WTC11 (cell line): ENCODE results near the gene GALNT9. TPM values are rescaled to one million over a fixed set of nuclear protein-coding genes. Genes with fewer than 3 reads are reported as not detected.
A peak's percentile ranks its signal among the peaks of the same experiment; 100 is the strongest.

Source experiments
- ATAC-seq: fragments of 200-7000 bp; cut with Tn5 transposase; 2 replicates; pipeline ENCODE4 v1.10.0; 2021; ENCODE audit warnings: mild to moderate bottlenecking, moderate library complexity
- CTCF ChIA-PET: fragments of 300-600 bp; sonication (Branson Sonifier 250); formaldehyde crosslinking; loops from one replicate; lab custom pipeline; 2021; ENCODE audit warnings: antibody characterized with exemption; lab: Charles Lee
- POLR2A ChIA-PET: fragments of 350-600 bp; sonication (Branson Sonifier 250); formaldehyde crosslinking; loops from one replicate; lab custom pipeline; 2021; ENCODE audit warnings: antibody characterized with exemption; lab: Charles Lee
- DNase-seq: peaks from one replicate; pipeline ENCODE4 v3.0.0; 2021; ENCODE audit warnings: low spot score
- H3K27ac Mint-ChIP-seq: 2 replicates; pipeline ENCODE4 v1.8.0; 2021; ENCODE audit warnings: mixed read lengths
- H3K27me3 Mint-ChIP-seq: 2 replicates; pipeline ENCODE4 v1.8.0; 2021; ENCODE audit warnings: low read depth, mild to moderate bottlenecking, moderate library complexity, mixed read lengths
- H3K36me3 Mint-ChIP-seq: 2 replicates; pipeline ENCODE4 v1.8.0; 2021; ENCODE audit warnings: mixed read lengths
- H3K4me1 Mint-ChIP-seq: 2 replicates; pipeline ENCODE4 v1.8.0; 2022; ENCODE audit warnings: mixed read lengths
- H3K4me3 Mint-ChIP-seq: 2 replicates; pipeline ENCODE4 v1.8.0; 2021; ENCODE audit warnings: mild to moderate bottlenecking, moderate library complexity, mixed read lengths
- H3K9me3 Mint-ChIP-seq: 2 replicates; pipeline ENCODE4 v1.8.0; 2021; ENCODE audit warnings: mixed read lengths
- CBFB ChIP-seq: sonication (generic); formaldehyde crosslinking; IDR thresholded peaks from 2 replicates; pipeline ENCODE4 v1.8.1; 2022; ENCODE audit warnings: mild to moderate bottlenecking, low read depth, missing genetic modification reagents
- FOXK1 ChIP-seq: sonication (generic); formaldehyde crosslinking; IDR thresholded peaks from 2 replicates; pipeline ENCODE4 v1.8.0; 2022; ENCODE audit warnings: mild to moderate bottlenecking, moderate library complexity, missing genetic modification reagents
- FOXP1 ChIP-seq: sonication (generic); formaldehyde crosslinking; IDR thresholded peaks from 2 replicates; pipeline ENCODE4 v1.8.0; 2022; ENCODE audit warnings: missing genetic modification reagents, mild to moderate bottlenecking, moderate library complexity, borderline replicate concordance
- MAX ChIP-seq: sonication (generic); formaldehyde crosslinking; IDR thresholded peaks from 2 replicates; pipeline ENCODE4 v1.8.0; 2022; ENCODE audit warnings: mild to moderate bottlenecking, missing genetic modification reagents
- NR3C1 ChIP-seq: sonication (generic); formaldehyde crosslinking; conservative IDR thresholded peaks from 2 replicates; pipeline ENCODE4 v1.8.1; 2023; ENCODE audit warnings: low read depth, mild to moderate bottlenecking, missing genetic modification reagents
- OVOL2 ChIP-seq: fragments of 250-450 bp; sonication (Bioruptor Pico); IDR thresholded peaks from 2 replicates; pipeline ENCODE4 v1.9.0; 2021; ENCODE audit warnings: mild to moderate bottlenecking, borderline replicate concordance
- SOX15 ChIP-seq: fragments of 250-450 bp; sonication (Bioruptor Pico); IDR thresholded peaks from 2 replicates; pipeline ENCODE4 v1.9.0; 2021; ENCODE audit warnings: mild to moderate bottlenecking
- STAT6 ChIP-seq: sonication (generic); formaldehyde crosslinking; conservative IDR thresholded peaks from 2 replicates; pipeline ENCODE4 v1.8.1; 2023; ENCODE audit warnings: mild to moderate bottlenecking, low read depth, missing genetic modification reagents, moderate library complexity
- USF2 ChIP-seq: sonication (generic); formaldehyde crosslinking; IDR thresholded peaks from 2 replicates; pipeline ENCODE4 v1.8.1; 2023; ENCODE audit warnings: mild to moderate bottlenecking, missing genetic modification reagents, moderate library complexity
- ZNF121 ChIP-seq: sonication (generic); formaldehyde crosslinking; IDR thresholded peaks from 2 replicates; pipeline ENCODE4 v1.8.0; 2023; ENCODE audit warnings: missing genetic modification reagents
- total RNA-seq: library from RNA; stranded (reverse); gene quantifications from 3 replicates; pipeline ENCODE4 v1.2.3, GENCODE V29; 2021

Gene GALNT9
- total RNA-seq, 1 experiment from 2014 or later: 0.90 TPM

GRCh38 chr12:132189378-132190011, 139.9 kb downstream of the GALNT9 start (continued):
- TF ChIP-seq OVOL2 (CRISPR knock-in tag) (no peak), FOXK1 (CRISPR knock-in tag) (peak; percentile 35; the same call in 1 of the 2 replicates), USF2 (CRISPR knock-in tag) (no peak)

GRCh38 chr12:132188916-132189325, 140.5 kb downstream of the GALNT9 start:
- peak overlapping the region; percentile 83 for H3K4me3 Mint-ChIP-seq
- H3K27me3 Mint-ChIP-seq: peaks cover 72% of the 10 kb centered on the region

GRCh38 chr12:132188451-132188901, 140.9 kb downstream of the GALNT9 start:
- Mint-ChIP-seq H3K9me3 (peaks cover 4% of the 10 kb centered on the region), H3K27me3 (peaks cover 73% of the 10 kb centered on the region)

More at GRCh38 chr12:132188916-132189325, 140.5 kb downstream of the GALNT9 start:
- ChIA-PET CTCF (interaction anchor here (0.7 to 2.2 kb wide), 11 partner anchors 10 to 372 kb away, joined by 3 to 8 read pairs (median 4); no protein-coding TSS in a partner anchor), POLR2A (interaction anchor here (0.5 kb wide), 1 partner anchor 190 kb away, joined by 3 read pairs; no protein-coding TSS in a partner anchor)
- ATAC-seq (no peak; the same call in 1 of the 2 replicates), DNase-seq (no peak)
- TF ChIP-seq SOX15 (CRISPR knock-in tag) (no peak), ZNF121 (CRISPR knock-in tag) (peak; percentile 93), STAT6 (CRISPR knock-in tag) (no peak)
- H3K9me3 Mint-ChIP-seq: peaks cover 9% of the 10 kb centered on the region
- H3K36me3 Mint-ChIP-seq: peaks cover 6% of the 10 kb centered on the region
- H3K27ac Mint-ChIP-seq: 0 out of 2 replicates have a peak overlapping the region, but pooled peaks have one; percentile 89
- peaks cover 7% of the 10 kb centered on the region for H3K4me1 Mint-ChIP-seq

GRCh38 chr12:132187646-132188450, 141.5 kb downstream of the GALNT9 start:
- DNase-seq (no peak), ATAC-seq (no peak)
- no peak overlapping the region for H3K27ac Mint-ChIP-seq
- ChIA-PET POLR2A (no interaction called here), CTCF (interaction anchor here (0.7 to 2.2 kb wide), 6 partner anchors 9 to 373 kb away, joined by 4 to 8 read pairs (median 4); no protein-coding TSS in a partner anchor)
- H3K27me3 Mint-ChIP-seq: peaks cover 73% of the 10 kb centered on the region
- H3K9me3 Mint-ChIP-seq: no peaks in the 10 kb centered on the region
- H3K4me3 Mint-ChIP-seq: no peak overlapping the region
- no peak for TF ChIP-seq FOXP1 (CRISPR knock-in tag)
- peaks cover 7% of the 10 kb centered on the region for H3K4me1 Mint-ChIP-seq
- H3K36me3 Mint-ChIP-seq: no peaks in the 10 kb centered on the region

More at GRCh38 chr12:132188451-132188901, 140.9 kb downstream of the GALNT9 start:
- ATAC-seq (no peak; the same call in 1 of the 2 replicates), DNase-seq (no peak)
- ChIA-PET POLR2A (interaction anchor here (0.5 kb wide), 1 partner anchor 191 kb away, joined by 3 read pairs; no protein-coding TSS in a partner anchor), CTCF (interaction anchor here (0.7 to 2.2 kb wide), 8 partner anchors 10 to 373 kb away, joined by 3 to 8 read pairs (median 4); no protein-coding TSS in a partner anchor)
- H3K36me3 Mint-ChIP-seq: peaks cover 3% of the 10 kb centered on the region
- H3K4me1 Mint-ChIP-seq: peaks cover 7% of the 10 kb centered on the region
- H3K4me3 Mint-ChIP-seq: peak overlapping the region; percentile 83; the same call in 1 of the 2 replicates
- H3K27ac Mint-ChIP-seq: no peak overlapping the region
- TF ChIP-seq NR3C1 (CRISPR knock-in tag) (no peak), MAX (CRISPR knock-in tag) (no peak), CBFB (CRISPR knock-in tag) (no peak)
